Activated CD8-positive, alpha-beta T cell treated with anti-CD3 and anti-CD28 coated beads, Interleukin-2, amount 10 ng/mL, durations not matched to agents 7 days and 5 days (primary cell): Measurements from ENCODE around the gene STK17A. TPM values are rescaled to one million over a fixed set of nuclear protein-coding genes. Genes with fewer than 3 reads are reported as not detected.
"Not testable (repeated sequence)": the region's sequence is repeated elsewhere in the genome, so short reads cannot be mapped to it uniquely, and the experiment has no call there.

Experiments used
- ATAC-seq: fragments of 150-1000 bp; cut with Tn5 transposase; one replicate; pipeline ENCODE4 v1.10.0; 2021; ENCODE audit warnings: moderate library complexity
- CTCF ChIA-PET: fragments of 350-600 bp; sonication (Branson Sonifier 250); formaldehyde crosslinking; loops from one replicate; lab custom pipeline; 2021; ENCODE audit warnings: antibody characterized with exemption; lab: Charles Lee
- POLR2A ChIA-PET: fragments of 350-600 bp; sonication (Branson Sonifier 250); formaldehyde crosslinking; loops from one replicate; lab custom pipeline; 2021; ENCODE audit warnings: antibody characterized with exemption; lab: Charles Lee
- DNase-seq: peaks from one replicate; pipeline ENCODE4 v3.0.0-alpha.2; 2020
- H3K27ac Mint-ChIP-seq: one replicate; pipeline ENCODE4 v1.8.0; 2021; ENCODE audit warnings: mild to moderate bottlenecking, mixed read lengths
- H3K27me3 Mint-ChIP-seq: one replicate; pipeline ENCODE4 v1.8.0; 2021; ENCODE audit warnings: low read depth, mixed read lengths
- H3K36me3 Mint-ChIP-seq: one replicate; pipeline ENCODE4 v1.8.0; 2021; ENCODE audit warnings: low read depth, mixed read lengths
- H3K4me1 Mint-ChIP-seq: one replicate; pipeline ENCODE4 v1.8.0; 2021; ENCODE audit warnings: low read depth, mixed read lengths
- H3K4me3 Mint-ChIP-seq: one replicate; pipeline ENCODE4 v1.8.0; 2021; ENCODE audit warnings: mild to moderate bottlenecking, mixed read lengths
- H3K9me3 Mint-ChIP-seq: one replicate; pipeline ENCODE4 v1.8.0; 2022; ENCODE audit warnings: mixed read lengths; ENCODE audit not compliant: insufficient read depth
- total RNA-seq, 2 experiments: library from RNA; stranded (reverse); gene quantifications; one replicate each; pipeline ENCODE4 v1.2.3, GENCODE V29; 2021

Gene STK17A
- total RNA-seq, 2 experiments from 2014 or later, result 67.9 to 69.0 TPM

DNA sequence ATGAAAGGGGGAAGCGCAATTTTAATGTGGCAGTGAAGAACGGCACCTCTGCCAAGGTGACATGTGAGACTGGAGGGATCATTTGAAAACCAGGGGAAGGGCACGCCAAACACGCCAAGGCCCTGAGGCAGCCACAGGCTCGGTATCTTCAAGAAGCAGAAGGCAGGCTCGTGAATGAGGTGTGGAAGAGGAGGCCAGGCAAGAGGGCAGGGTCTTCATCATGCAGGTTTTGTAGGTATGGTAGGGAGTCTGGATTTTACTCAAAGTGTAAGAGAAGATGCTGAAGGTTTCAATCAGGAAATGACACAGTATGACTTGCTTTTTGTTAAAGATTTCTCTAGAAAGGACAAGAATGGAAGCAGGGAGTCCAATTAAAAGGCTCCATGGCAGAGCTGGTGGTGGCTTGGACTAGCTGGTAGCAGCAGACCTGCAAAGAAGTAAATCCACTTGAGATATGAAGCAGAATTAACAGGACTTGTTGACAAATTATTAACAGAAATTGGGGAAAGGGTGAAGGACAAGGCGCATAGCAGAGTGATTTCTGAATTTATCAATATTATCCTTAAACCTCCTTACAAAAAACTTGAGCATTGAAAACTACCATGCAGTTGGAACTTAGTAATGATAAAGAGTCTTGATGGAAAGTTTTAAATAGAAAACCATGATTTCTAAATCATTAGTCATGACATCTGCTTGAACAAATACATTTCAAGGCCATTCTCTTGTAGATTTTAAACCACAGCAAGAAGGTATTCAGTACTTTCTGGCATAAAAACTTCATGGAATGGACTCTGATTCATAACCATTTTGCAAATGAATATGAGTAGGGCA is 76.0 kb downstream of the STK17A start:
- peaks cover 46% of the 10 kb centered on the region for H3K36me3 Mint-ChIP-seq
- H3K4me1 Mint-ChIP-seq, result peaks cover 51% of the 10 kb centered on the region
- H3K27ac Mint-ChIP-seq, result peak overlapping the region; percentile 82
- DNase-seq, result no peak
- POLR2A ChIA-PET, result no interaction called here
- peak; percentile 66 for ATAC-seq
- H3K4me3 Mint-ChIP-seq, result peak overlapping the region; percentile 4
- CTCF ChIA-PET, result no interaction called here
- H3K27me3 Mint-ChIP-seq, result no peaks in the 10 kb centered on the region
- H3K9me3 Mint-ChIP-seq, result no peaks in the 10 kb centered on the region

DNA sequence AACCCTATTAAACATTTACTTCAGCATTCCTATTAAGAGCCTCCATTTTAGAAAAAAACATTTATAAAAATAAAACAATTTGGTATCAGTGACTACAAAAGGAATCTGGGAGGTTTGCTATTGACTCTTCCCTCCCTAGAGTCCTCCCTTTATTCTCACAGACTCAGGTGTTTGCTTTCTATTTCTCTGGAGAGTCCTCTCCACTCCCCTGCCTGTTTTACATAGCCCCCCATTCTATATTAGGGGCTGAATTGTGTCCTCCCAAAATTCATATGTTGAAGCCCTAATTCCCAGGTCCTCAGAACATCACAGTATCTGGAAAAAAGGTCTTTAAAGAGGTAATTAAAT is 76.6 kb downstream of the STK17A start:
- Mint-ChIP-seq H3K27ac (no peak overlapping the region), H3K4me1 (peaks cover 47% of the 10 kb centered on the region), H3K36me3 (peaks cover 41% of the 10 kb centered on the region), H3K4me3 (no peak overlapping the region), H3K27me3 (no peaks in the 10 kb centered on the region), H3K9me3 (no peaks in the 10 kb centered on the region)
- no peak for DNase-seq
- ChIA-PET POLR2A (interaction anchor here (1.6 kb wide), 1 partner anchor 10 kb away, joined by 4 read pairs; no protein-coding TSS in a partner anchor), CTCF (interaction anchor here (1.0 kb wide), 1 partner anchor 77 kb away, joined by 6 read pairs; the partner anchor contains the start of gene STK17A)
- ATAC-seq, result no peak

DNA sequence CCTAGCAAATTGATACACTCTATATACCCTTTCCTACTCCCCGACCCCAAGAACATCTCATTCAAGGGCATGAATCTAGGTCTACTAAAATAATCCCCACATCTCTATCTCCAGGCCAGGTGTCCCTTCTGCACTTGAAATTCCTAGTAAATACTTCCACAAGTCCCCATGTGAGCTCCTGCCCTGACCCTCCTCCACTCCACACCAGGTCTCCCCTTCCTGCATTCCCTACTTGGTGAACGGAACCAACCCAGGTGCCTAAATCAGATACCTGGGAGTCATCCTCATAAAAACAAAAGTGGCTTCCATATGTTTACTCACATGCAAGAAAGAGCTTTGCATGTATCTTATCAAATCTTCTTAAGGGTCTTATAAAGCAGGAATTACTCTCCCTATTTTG is 77.2 kb downstream of the STK17A start:
- DNase-seq (no peak), ATAC-seq (no peak)
- H3K9me3 Mint-ChIP-seq, result no peaks in the 10 kb centered on the region
- ChIA-PET CTCF (interaction anchor here (1.0 to 1.6 kb wide), 3 partner anchors 10 to 77 kb away, joined by 4 to 6 read pairs (median 6); partner anchors contain the start of gene STK17A), POLR2A (interaction anchor here (1.6 kb wide), 1 partner anchor 11 kb away, joined by 4 read pairs; no protein-coding TSS in a partner anchor)
- no peak overlapping the region for H3K4me3 Mint-ChIP-seq
- H3K27ac Mint-ChIP-seq, result peak overlapping the region; percentile 1
- H3K36me3 Mint-ChIP-seq, result peaks cover 41% of the 10 kb centered on the region
- no peaks in the 10 kb centered on the region for H3K27me3 Mint-ChIP-seq
- peaks cover 51% of the 10 kb centered on the region for H3K4me1 Mint-ChIP-seq

DNA sequence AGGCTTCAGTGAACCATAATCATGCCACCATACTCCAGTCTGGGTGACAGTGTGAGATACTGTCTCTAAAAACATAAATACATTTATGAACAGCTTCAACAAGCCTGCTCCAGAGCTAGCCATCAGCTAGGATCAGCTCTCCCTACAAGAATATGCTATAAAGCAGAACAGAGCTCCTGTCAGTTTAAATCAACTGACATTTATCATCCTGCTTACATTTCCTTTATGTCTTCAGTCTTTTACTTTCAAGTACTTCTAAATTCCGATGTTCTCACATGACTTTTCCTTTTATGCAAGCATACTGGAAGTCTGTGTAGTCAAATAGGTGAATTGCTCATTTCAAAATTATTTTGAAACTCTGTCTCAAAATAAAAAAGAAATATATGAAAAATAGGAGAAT is 81.8 kb downstream of the STK17A start:
- Mint-ChIP-seq H3K27me3 (no peaks in the 10 kb centered on the region), H3K36me3 (peaks cover 61% of the 10 kb centered on the region), H3K9me3 (peaks cover 17% of the 10 kb centered on the region), H3K4me3 (no peak overlapping the region), H3K27ac (no peak overlapping the region), H3K4me1 (peaks cover 41% of the 10 kb centered on the region)
- ATAC-seq (no peak), DNase-seq (no peak)
- ChIA-PET POLR2A (interaction anchor here (1.0 to 2.9 kb wide), 2 partner anchors 16 to 82 kb away, joined by 3 to 8 read pairs; partner anchors contain the start of gene STK17A), CTCF (interaction anchor here (1.0 to 1.4 kb wide), 3 partner anchors 25 to 82 kb away, joined by 3 to 5 read pairs (median 3); partner anchors contain the start of gene STK17A)

DNA sequence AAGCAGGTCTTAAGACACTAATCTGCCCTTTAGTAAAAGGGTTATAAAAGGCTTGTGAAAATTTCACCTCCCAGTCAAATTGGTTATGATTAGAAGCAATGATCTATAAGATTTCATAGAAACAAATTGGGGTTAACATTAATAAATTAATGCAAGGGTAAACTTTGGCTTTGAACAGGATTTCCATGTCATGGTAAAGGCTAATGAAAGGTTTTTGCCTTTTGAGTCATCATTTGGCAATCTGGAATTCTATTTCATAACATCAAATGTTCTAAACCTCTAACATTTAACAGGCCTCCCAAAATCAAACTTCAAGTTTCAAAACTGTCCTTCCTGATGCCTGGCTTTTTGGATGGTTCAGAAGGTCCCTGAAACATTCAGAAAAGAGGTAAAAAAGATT is 84.0 kb downstream of the STK17A start:
- Mint-ChIP-seq H3K27me3 (no peaks in the 10 kb centered on the region), H3K4me3 (no peak overlapping the region), H3K36me3 (peaks cover 60% of the 10 kb centered on the region), H3K4me1 (peaks cover 39% of the 10 kb centered on the region), H3K27ac (no peak overlapping the region), H3K9me3 (peaks cover 17% of the 10 kb centered on the region)
- DNase-seq (no peak), ATAC-seq (no peak)
- ChIA-PET POLR2A (interaction anchor here (2.9 kb wide), 1 partner anchor 84 kb away, joined by 8 read pairs; the partner anchor contains the start of gene STK17A), CTCF (interaction anchor here (1.3 to 3.3 kb wide), 2 partner anchors 17 to 84 kb away, joined by 10 to 22 read pairs; partner anchors contain the start of gene STK17A)

DNA sequence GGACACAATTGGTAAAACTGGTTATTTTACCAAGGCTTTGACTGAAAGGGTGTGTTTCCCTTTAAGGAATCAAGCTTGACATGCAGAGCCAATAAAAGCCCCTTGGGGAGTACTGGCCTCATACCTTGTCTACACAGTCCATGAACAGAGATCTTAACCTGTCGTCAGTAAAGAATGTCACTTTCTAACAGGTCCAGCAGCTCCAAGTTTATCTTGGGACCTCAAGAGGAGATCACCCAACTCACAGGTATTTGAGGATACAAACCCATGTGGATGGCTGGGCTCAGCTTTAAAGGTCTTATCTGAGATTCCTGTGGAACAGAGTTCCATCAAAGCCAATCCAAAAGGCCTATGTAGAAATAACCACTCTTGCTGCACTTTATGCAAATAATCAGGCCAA is 85.1 kb downstream of the STK17A start:
- H3K36me3 Mint-ChIP-seq, result peaks cover 65% of the 10 kb centered on the region
- ATAC-seq (no peak), DNase-seq (no peak)
- no peak overlapping the region for H3K4me3 Mint-ChIP-seq
- H3K4me1 Mint-ChIP-seq, result peaks cover 43% of the 10 kb centered on the region
- no peak overlapping the region for H3K27ac Mint-ChIP-seq
- no peaks in the 10 kb centered on the region for H3K27me3 Mint-ChIP-seq
- CTCF ChIA-PET, result interaction anchor here (1.3 to 3.3 kb wide), 3 partner anchors 19 to 85 kb away, joined by 4 to 22 read pairs (median 4); partner anchors contain the start of gene STK17A
- peaks cover 17% of the 10 kb centered on the region for H3K9me3 Mint-ChIP-seq
- POLR2A ChIA-PET, result interaction anchor here (1.0 kb wide), 1 partner anchor 14 kb away, joined by 3 read pairs; no protein-coding TSS in a partner anchor

DNA sequence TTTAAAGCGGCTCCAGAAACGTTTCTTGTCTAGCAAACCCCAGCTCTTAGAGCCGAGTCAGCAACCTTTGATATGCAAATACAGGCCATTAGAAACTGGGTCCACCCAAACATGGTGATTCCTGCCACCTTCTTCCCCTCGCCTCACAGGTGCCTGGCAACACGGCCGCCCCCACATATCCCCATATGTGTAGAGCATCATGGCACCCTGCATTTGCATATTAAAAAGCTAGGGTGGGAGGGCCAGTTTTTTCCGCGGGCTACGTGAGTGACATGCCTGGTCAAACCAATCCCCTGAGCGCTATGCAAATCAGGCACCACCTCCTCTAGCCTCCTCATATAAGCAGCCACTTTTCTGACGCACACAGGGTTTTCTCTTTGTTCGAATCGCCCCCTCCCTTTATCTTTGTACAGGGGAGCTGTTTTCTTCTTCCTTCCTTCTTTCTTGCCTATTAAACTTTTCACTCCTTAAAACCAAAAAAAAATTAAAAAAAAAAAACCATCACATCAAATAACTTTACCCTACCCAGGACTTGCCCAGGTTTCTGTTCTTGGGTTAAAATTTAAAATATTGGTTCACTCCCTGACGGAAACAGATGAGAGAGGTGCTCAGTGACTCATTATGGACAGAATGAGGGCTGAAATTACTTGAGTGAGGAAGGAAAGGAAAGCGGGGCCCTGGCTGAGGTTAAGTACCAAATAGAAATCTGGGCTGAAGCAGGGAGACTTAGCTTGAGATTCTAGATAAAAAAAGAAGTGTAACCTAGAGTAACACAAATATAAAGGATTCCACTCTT is 86.6 kb downstream of the STK17A start:
- DNase-seq (peak; percentile 57), ATAC-seq (peak; percentile 76)
- peaks cover 19% of the 10 kb centered on the region for H3K9me3 Mint-ChIP-seq
- H3K4me3 Mint-ChIP-seq, result peak overlapping the region; percentile 30
- ChIA-PET POLR2A (interaction anchor here (0.6 to 2.5 kb wide), 6 partner anchors 21 to 163 kb away, joined by 3 to 16 read pairs (median 4); partner anchors contain the start of gene STK17A), CTCF (interaction anchor here (1.6 to 3.3 kb wide), 5 partner anchors 9 to 87 kb away, joined by 4 to 22 read pairs (median 14); partner anchors contain the start of gene STK17A)
- H3K27me3 Mint-ChIP-seq, result no peaks in the 10 kb centered on the region
- peak overlapping the region; percentile 61 for H3K27ac Mint-ChIP-seq
- peaks cover 74% of the 10 kb centered on the region for H3K36me3 Mint-ChIP-seq
- H3K4me1 Mint-ChIP-seq, result peaks cover 49% of the 10 kb centered on the region

DNA sequence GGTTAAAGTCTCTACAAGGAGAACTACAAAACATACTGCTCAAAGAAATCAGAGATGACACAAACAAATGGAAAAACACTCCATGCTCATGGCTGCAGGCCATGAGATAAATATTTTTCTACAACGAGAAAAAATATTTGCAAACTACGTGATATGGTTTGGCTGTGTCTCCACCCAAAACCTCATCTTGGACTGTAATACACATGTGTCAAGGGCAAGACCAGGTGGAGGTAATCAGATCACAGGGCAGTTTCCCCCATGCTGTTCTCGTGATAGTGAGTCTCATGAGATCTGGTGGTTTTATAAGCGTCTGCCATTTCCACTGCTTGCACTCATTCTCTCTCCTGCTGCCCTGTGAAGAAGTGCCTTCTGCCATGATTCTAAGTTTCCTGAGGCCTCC is 88.6 kb downstream of the STK17A start:
- Mint-ChIP-seq H3K36me3 (peaks cover 70% of the 10 kb centered on the region), H3K27ac (no peak overlapping the region), H3K4me3 (no peak overlapping the region), H3K27me3 (no peaks in the 10 kb centered on the region), H3K4me1 (peaks cover 40% of the 10 kb centered on the region), H3K9me3 (peaks cover 15% of the 10 kb centered on the region)
- no peak for ATAC-seq
- ChIA-PET POLR2A (no interaction called here), CTCF (interaction anchor here (1.1 to 2.9 kb wide), 2 partner anchors 28 to 29 kb away, joined by 5 to 14 read pairs; no protein-coding TSS in a partner anchor)
- DNase-seq, result no peak

DNA sequence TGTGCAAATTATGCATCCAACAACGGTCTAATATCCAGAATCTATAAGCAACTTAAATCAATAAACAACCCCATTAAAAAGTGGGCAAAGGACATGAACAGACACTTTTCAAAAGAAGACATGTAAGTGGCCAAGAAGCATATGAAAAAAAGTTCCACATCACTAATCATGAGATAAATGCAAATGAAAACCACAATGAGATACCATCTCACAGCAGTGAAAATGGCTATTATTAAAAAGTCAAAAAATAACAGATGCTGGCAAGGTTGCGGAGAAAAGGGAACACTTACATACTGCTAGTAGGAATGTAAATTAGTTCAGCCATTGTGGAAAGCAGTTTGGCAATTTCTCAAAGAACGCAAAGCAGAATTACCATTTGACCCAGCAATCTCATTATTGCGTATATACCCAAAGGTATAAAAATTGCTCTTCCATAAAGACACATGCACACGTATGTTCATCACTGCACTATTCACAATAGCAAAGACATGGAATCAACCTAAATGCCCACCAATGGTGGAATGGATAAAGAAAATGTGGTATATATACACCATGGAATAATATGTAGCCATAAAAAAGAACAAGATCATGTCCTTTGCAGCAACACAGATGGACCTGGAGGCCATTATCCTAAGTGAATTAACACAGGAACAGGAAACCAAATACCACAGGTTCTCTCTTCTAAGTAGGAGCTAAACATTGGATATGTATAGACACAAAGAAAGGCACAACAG is 90.5 kb downstream of the STK17A start:
- Mint-ChIP-seq H3K4me1 (peaks cover 45% of the 10 kb centered on the region), H3K36me3 (peaks cover 58% of the 10 kb centered on the region)
- H3K4me3 Mint-ChIP-seq, ATAC-seq, POLR2A ChIA-PET, DNase-seq, H3K27me3 Mint-ChIP-seq, H3K27ac Mint-ChIP-seq, H3K9me3 Mint-ChIP-seq: not testable (repeated sequence)
- CTCF ChIA-PET, result interaction anchor here (1.3 kb wide), 1 partner anchor 19 kb away, joined by 3 read pairs; no protein-coding TSS in a partner anchor

DNA sequence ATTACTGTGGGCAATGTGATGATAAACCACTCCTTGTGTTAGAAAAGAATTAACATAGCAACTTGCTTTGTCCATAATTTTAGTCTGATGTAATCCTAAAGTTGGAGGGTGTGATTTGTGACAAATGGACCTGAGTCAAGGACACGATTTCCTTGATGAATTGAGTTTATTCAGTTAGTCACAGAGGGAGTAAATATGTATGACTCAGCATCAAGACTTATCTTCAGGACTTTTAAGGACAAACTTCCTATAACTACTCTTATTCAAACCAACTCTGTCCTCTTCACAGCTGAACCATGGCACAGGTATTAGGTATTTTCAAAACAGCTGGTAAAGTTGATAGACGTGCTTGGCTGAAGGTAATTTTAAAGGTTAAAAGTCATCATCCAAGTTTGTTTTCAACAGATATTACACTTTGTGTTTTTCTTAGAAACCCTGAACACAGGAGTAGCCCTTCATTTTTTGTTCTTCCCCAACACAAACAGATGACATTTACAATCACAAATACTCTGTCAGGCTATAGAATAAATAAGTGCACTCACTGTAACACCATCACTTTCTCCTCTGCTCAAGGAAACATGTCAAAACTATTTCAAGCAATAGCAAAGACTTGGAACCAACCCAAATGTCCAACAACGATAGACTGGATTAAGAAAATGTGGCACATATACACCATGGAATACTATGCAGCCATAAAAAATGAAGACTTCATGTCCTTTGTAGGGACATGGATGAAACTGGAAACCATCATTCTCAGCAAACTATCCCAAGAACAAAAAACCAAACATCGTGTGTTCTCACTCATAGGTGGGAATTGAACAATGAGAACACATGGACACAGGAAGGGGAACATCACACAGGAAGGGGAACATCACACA is 91.9 kb downstream of the STK17A start:
- Mint-ChIP-seq H3K4me1 (peaks cover 47% of the 10 kb centered on the region), H3K27me3 (no peaks in the 10 kb centered on the region), H3K9me3 (peaks cover 3% of the 10 kb centered on the region), H3K27ac (no peak overlapping the region), H3K36me3 (peaks cover 50% of the 10 kb centered on the region), H3K4me3 (no peak overlapping the region)
- ChIA-PET CTCF (interaction anchor here (1.2 to 1.3 kb wide), 2 partner anchors 18 to 92 kb away, joined by 3 to 4 read pairs; partner anchors contain the start of gene STK17A), POLR2A (no interaction called here)
- DNase-seq, result no peak
- no peak for ATAC-seq
